Frontal cortex (tissue), 4 donors: ENCODE results near the gene ZNF76. TPM values are rescaled to one million over a fixed set of nuclear protein-coding genes. Genes with fewer than 3 reads are reported as not detected.
A peak's percentile ranks its signal among the peaks of the same experiment; 100 is the strongest.

Source experiments
- DNase-seq, 2 donors: peaks; one replicate each; pipeline ENCODE4 v3.0.0; 2012; ENCODE audit warnings: low spot score in 2 of 2
- FAIRE-seq: peaks from 2 replicates; lab custom pipeline; 2012; peaks lifted over from hg19 to GRCh38; lab: Jason Lieb, UNC
- total RNA-seq: library from RNA; depleted of rRNA; stranded (reverse); fragments of >200 nt; gene quantifications from one replicate; pipeline ENCODE4 v1.2.3, GENCODE V29; 2014
- donor health status: control.
- donor health status: control.
- donor health status: control.

The ZNF76 gene
- 11.0 TPM for total RNA-seq

GRCh38 chr6:35259194-35259947 lies at the start of gene ZNF76:
Gene ZNF76, plus strand, starts transcription at chr6:35259735. Its CDS starts 21,417 bp downstream, at chr6:35281152.
- peak; percentile 95 to 98 for DNase-seq
- FAIRE-seq: no peak

DNA sequence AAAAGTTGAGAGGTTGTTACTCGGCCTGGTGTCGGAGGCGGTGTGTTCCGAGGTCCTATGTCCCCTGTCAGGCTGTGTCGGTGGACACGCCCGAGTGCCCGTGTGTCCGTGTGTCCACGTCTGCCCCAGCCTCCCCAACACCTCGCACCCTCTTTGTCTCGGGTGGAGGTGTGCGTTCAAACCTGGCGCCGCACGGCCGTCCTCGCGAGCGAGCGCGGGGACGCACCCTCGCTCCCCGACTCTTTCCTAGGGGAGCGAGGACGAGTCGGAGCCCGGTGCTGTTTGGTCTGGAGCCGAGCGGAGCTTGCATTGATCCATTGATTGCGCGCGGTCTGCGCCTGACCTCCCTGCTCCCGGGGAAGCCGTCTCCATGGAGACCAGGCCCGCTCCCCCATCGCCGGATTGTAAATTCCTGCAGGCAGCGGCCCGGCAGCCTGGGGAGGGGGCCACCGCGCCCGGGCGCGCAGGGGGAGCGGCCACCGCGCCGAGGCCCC lies 46.2 kb upstream of the ZNF76 start:
- FAIRE-seq (no peak), DNase-seq (peak; percentile 41 to 48)

GRCh38 chr6:35213824-35214756 lies 45.4 kb upstream of the ZNF76 start, which contains the start of gene SCUBE3:
Gene SCUBE3, plus strand, starts transcription at chr6:35213956. Its CDS starts 463 bp downstream, at chr6:35214419.
- FAIRE-seq (no peak), DNase-seq (peak; percentile 67 to 69)

DNA sequence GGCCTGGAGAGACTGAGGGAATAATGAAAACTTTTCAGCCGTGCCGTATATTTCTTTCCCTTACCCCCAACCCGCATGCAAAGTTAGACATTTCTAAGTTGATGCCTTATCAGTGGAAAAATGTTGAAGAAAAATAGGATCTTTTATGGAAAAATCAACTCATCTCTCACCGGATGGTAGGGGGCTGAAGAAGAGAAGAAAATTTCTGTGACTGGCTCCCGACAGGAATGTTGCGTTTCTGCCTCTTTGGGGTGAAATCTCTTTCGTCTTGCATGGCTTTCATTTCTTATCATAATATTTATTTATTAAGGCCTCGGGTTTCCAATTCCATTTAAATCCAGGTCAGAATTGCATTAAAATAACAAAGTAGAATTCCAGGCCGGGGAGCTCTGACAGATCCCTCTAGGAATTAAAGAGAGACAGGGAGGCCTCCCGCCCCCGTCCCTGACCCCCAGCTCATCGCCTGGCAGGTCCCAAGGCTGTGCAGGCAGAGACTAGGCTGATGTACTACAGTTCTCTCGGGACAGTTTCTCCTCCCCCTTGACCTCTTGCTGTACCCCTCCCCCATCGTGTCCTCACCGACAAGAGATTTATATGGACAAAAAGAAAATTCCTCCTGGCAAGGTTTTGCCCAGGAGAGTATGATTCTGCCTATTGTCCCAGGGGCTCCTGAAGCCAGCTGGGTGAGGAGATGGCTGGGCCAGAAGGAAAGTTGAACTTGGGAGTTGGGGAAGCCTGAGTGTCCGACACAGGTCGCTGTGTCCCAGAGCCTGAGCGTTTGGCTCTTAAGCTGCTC lies 44.5 kb upstream of the ZNF76 start:
- FAIRE-seq: no peak
- DNase-seq: peak; percentile 33 to 42

- DNase-seq (no peak), FAIRE-seq (no peak)
Measured at GRCh38 chr6:35215665-35216411, 43.7 kb upstream of the ZNF76 start.

GRCh38 chr6:35216412-35216732 lies 43.2 kb upstream of the ZNF76 start:
- FAIRE-seq (no peak), DNase-seq (no peak)

GRCh38 chr6:35216851-35217811 lies 42.4 kb upstream of the ZNF76 start:
- no peak for FAIRE-seq
- DNase-seq: no peak

- no peak for DNase-seq
- no peak for FAIRE-seq
Measured at GRCh38 chr6:35218021-35218420, 41.5 kb upstream of the ZNF76 start.

DNA sequence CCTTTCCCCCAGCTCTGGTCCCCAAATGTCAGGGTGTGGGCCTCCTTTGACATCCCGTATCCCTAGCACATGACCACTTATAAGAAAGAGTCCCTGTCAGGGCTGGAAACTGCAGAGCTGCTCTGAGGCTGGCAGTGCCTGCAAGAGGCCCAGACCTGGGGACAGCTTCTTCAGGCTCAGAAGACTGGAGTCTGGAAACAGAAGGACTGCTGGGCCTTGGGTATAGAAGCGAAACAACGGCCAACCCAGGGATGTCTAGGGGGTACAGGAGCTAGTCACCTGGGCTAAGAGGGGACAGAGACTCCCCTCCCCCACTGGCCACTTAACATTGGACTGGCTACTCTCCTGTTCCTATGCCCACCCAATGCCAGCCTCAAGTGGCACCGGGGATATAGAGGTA lies 41.1 kb upstream of the ZNF76 start:
- FAIRE-seq (no peak), DNase-seq (no peak)

DNA sequence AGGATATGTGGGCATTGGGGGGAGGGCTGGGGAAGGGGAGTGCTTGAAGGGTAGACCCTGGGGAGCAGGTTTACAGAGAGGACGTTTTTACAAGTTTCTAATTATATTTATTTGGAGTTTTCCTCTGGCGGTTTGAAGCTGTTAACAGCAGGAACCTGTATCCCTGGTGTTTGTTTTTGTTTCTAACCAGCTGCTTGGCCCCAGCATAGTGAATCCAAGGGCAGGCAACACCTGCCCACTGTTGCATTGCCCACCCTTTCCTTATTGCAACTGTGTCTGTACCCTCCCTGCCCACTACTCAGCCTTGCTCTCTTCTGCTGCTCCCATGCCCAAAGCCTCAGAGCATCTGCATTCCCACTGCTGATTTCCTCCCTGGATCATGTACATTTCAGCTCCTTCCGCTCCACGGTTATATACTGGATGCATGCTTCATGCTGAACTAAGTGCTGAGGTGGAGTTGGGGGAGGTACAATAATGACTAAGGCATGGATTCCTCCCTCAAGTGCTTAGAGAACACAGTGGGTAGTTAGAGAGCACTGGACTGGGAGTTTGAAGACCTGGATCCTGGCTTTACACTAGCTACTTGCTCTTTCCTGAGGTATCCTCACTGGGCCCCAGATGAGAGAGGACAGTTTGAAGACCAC lies 39.7 kb upstream of the ZNF76 start:
- no peak for FAIRE-seq
- no peak for DNase-seq

- FAIRE-seq: no peak
- no peak for DNase-seq
Measured at GRCh38 chr6:35220711-35221110, 38.8 kb upstream of the ZNF76 start.

DNA sequence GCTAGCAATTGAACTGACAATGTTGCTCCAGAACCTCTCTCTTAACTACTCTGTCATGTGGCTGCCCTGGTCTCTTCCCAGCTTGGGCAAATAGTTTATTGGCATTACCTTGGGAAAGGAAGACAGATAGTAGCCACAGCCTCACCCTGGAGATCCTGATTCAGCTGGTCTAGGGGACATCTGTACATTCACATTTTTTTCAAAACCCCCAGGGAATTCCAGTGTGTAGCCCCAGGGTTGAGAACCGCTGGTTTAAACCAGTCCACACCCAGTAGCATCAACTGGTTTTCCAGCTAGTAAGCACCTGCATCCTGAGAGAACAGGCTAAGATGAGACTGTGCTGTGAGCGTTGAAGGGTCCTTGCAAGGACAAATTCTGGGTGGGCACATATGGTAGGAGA lies 36.1 kb upstream of the ZNF76 start:
- DNase-seq (no peak), FAIRE-seq (no peak)

GRCh38 chr6:35224720-35225119 lies 34.8 kb upstream of the ZNF76 start:
- DNase-seq: no peak
- FAIRE-seq: no peak

DNA sequence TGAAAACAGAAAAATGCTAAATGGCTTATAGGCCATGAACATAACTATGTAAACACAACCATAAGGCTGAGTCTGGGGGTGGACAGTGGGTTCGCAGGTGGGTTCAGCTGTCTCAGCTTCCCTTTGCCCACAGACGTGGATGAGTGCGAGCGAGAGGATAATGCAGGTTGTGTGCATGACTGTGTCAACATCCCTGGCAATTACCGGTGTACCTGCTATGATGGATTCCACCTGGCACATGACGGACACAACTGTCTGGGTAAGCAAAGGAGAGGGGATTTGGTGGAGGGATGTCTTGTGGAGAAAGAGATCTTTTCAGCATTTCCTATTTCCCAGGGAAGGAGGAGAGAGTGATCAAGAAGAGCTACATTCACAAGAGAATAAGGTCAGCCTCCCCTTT lies 31.1 kb upstream of the ZNF76 start:
- FAIRE-seq (no peak), DNase-seq (no peak)

DNA sequence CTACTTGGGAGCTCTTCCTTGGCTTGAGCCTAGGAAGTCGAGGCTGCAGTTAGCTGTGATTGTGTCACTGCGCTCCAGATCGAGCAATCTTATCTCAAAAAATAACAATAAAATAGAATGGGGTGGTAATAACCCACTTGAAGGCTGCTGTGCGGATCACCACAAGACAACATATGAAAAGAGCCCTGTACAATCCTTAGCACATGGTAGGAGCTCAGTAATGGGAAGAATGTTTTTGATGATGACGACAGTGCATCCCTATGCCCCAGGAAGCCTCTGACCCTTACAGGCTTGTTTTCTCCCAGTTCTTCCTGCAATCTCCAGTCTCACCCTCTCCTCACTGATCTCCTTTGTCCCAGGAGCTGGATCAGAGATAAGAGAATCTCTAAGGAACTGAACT lies 30.2 kb upstream of the ZNF76 start:
- FAIRE-seq (no peak), DNase-seq (no peak)

DNA sequence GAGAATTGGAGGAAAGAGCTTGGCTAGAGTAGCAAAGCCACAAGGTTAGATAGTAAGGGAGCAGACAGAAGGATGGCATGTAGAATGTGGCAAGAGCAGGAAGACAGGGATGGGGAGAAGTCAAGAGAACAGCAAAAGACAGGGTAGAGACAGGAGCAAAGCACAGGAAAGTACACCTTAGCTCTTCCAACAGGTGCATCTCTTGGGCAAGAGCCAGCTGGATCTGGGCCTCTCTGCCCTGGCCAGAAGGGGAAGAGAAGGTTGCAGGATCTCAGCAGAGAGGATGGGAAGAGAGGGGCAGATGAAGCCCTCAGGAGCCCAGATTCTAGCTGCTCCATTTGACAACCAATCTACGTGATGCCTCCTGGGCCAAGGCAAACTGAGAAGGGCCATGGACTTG lies 29.0 kb upstream of the ZNF76 start:
- no peak for DNase-seq
- no peak for FAIRE-seq

- FAIRE-seq (no peak), DNase-seq (no peak)
Measured at GRCh38 chr6:35230950-35231349, 28.6 kb upstream of the ZNF76 start.

DNA sequence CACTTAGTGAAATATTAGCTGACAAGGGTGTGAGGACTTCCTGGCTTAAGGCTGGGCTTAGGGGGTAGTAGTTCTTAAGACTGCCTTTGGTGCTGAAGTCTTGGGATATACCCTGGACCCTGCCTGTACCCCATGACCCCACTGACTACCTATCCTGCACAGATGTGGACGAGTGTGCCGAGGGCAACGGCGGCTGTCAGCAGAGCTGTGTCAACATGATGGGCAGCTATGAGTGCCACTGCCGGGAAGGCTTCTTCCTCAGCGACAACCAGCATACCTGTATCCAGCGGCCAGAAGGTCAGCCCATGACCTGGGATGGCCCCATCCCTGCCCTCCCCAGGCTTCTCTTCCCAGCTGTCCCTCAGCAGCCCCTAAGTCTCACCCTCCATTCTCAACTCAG lies 28.0 kb upstream of the ZNF76 start:
- DNase-seq (no peak), FAIRE-seq (no peak)
